Measurements from ENCODE around the gene CEP76.
"Not testable (repeated sequence)": the region's sequence is repeated elsewhere in the genome, so short reads cannot be mapped to it uniquely, and the experiment has no call there.

Gene CEP76

GRCh38 chr18:12645751-12646203, 56.7 kb downstream of the CEP76 start:
- no peak for DNase-seq (ENCODE audit: low read depth in 2 of 2, low spot score in 1 of 2)

- DNase-seq (ENCODE audit: low read depth in 2 of 2, low spot score in 1 of 2), result no peak
Measured at GRCh38 chr18:12645254-12645653, 57.3 kb downstream of the CEP76 start.

GRCh38 chr18:12643756-12644155, 58.8 kb downstream of the CEP76 start:
- DNase-seq (ENCODE audit: low read depth in 2 of 2, low spot score in 1 of 2), result not testable (repeated sequence)

GRCh38 chr18:12640881-12641200, 61.7 kb downstream of the CEP76 start:
- DNase-seq (ENCODE audit: low read depth in 2 of 2, low spot score in 1 of 2), result no peak

GRCh38 chr18:12639990-12640880, 62.3 kb downstream of the CEP76 start:
- no peak for DNase-seq (ENCODE audit: low read depth in 2 of 2, low spot score in 1 of 2)

GRCh38 chr18:12638644-12639124, 63.8 kb downstream of the CEP76 start:
- DNase-seq (ENCODE audit: low read depth in 2 of 2, low spot score in 1 of 2), result no peak

GRCh38 chr18:12637901-12638643, 64.5 kb downstream of the CEP76 start:
- DNase-seq (ENCODE audit: low read depth in 2 of 2, low spot score in 1 of 2), result no peak

GRCh38 chr18:12637393-12637792, 65.1 kb downstream of the CEP76 start:
- DNase-seq (ENCODE audit: low read depth in 2 of 2, low spot score in 1 of 2), result no peak

GRCh38 chr18:12631831-12632477, 70.6 kb downstream of the CEP76 start:
- DNase-seq (ENCODE audit: low read depth in 2 of 2, low spot score in 1 of 2), result no peak

- no peak for DNase-seq (ENCODE audit: low read depth in 2 of 2, low spot score in 1 of 2)
Measured at GRCh38 chr18:12630136-12630535, 72.4 kb downstream of the CEP76 start.

GRCh38 chr18:12628706-12629702, 73.5 kb downstream of the CEP76 start:
- DNase-seq (ENCODE audit: low read depth in 2 of 2, low spot score in 1 of 2), result no peak

- not testable (repeated sequence) for DNase-seq (ENCODE audit: low read depth in 2 of 2, low spot score in 1 of 2)
Measured at GRCh38 chr18:12627199-12627598, 75.3 kb downstream of the CEP76 start.

- no peak for DNase-seq (ENCODE audit: low read depth in 2 of 2, low spot score in 1 of 2)
Measured at GRCh38 chr18:12625241-12625640, 77.3 kb downstream of the CEP76 start.

Data from stimulated activated CD8-positive, alpha-beta memory T cell treated with anti-CD3 and anti-CD28 coated beads, Interleukin-4, amount 100 ng/mL, for 1 hour (primary cell).